Smooth muscle cell (in vitro differentiated cells): Measurements from ENCODE around the gene CTCF. TPM values are rescaled to one million over a fixed set of nuclear protein-coding genes. Genes with fewer than 3 reads are reported as not detected.
A peak's percentile ranks its signal among the peaks of the same experiment; 100 is the strongest.

ENCODE experiments used
- DNase-seq: peaks from one replicate; lab custom pipeline; 2025; ENCODE audit not compliant: unreplicated experiment; lab: John Stamatoyannopoulos, UW
- H2AFZ ChIP-seq: fragments of 200-600 bp; sonication (generic); 2 replicates; pipeline ENCODE4 v1.6.0; 2016; ENCODE audit warnings: antibody characterized with exemption, low read depth, mild to moderate bottlenecking
- H3F3A ChIP-seq: fragments of 200-600 bp; sonication (generic); 2 replicates; pipeline ENCODE4 v1.6.0; 2017; ENCODE audit warnings: antibody characterized with exemption, low read depth
- H3K27ac ChIP-seq: fragments of 200-600 bp; sonication (generic); 2 replicates; pipeline ENCODE4 v1.5.1; 2016; ENCODE audit warnings: low read depth, mild to moderate bottlenecking
- H3K27me3 ChIP-seq: fragments of 200-600 bp; sonication (generic); 2 replicates; pipeline ENCODE4 v1.6.1; 2016; ENCODE audit warnings: low read depth, mild to moderate bottlenecking
- H3K36me3 ChIP-seq: fragments of 200-600 bp; sonication (generic); 2 replicates; pipeline ENCODE4 v1.5.1; 2016; ENCODE audit warnings: low read depth
- H3K4me1 ChIP-seq: fragments of 200-600 bp; sonication (generic); 2 replicates; pipeline ENCODE4 v1.5.1; 2016; ENCODE audit warnings: low read depth
- H3K4me2 ChIP-seq: fragments of 200-600 bp; sonication (generic); 2 replicates; pipeline ENCODE4 v1.6.0; 2016; ENCODE audit warnings: mild to moderate bottlenecking
- H3K4me3 ChIP-seq: fragments of 200-600 bp; sonication (generic); 2 replicates; pipeline ENCODE4 v1.5.1; 2016; ENCODE audit warnings: mild to moderate bottlenecking
- H3K79me2 ChIP-seq: fragments of 200-600 bp; sonication (generic); 2 replicates; pipeline ENCODE4 v1.6.0; 2016; ENCODE audit warnings: low read depth, mild to moderate bottlenecking
- H3K9ac ChIP-seq: fragments of 200-600 bp; sonication (generic); 2 replicates; pipeline ENCODE4 v1.6.0; 2016; ENCODE audit warnings: low read depth
- H3K9me3 ChIP-seq: fragments of 200-600 bp; sonication (generic); replicated peaks from 2 replicates; pipeline ENCODE4 v1.5.1; 2016; ENCODE audit warnings: low read depth
- H4K20me1 ChIP-seq: fragments of 200-600 bp; sonication (generic); 2 replicates; pipeline ENCODE4 v1.6.0; 2016; ENCODE audit warnings: low read depth
- CTCF ChIP-seq: fragments of 200-600 bp; sonication (generic); IDR thresholded peaks from 2 replicates; pipeline ENCODE4 v1.5.1; 2017; ENCODE audit warnings: borderline replicate concordance, mild to moderate bottlenecking, antibody characterized with exemption; ENCODE audit not compliant: insufficient read depth, poor library complexity, severe bottlenecking
- WGBS: methylation state at CpG from one replicate; pipeline ENCODE4 v1.1.7; 2016; ENCODE audit warnings: low lambda C conversion rate; 5-methylcytosine and 5-hydroxymethylcytosine counted together
- polyA plus RNA-seq: library from polyadenylated mRNA; unstranded; fragments of >200 nt; fragmentation: Nextera tagmentation; extraction: Ambion mirVana; gene quantifications from 2 replicates; pipeline ENCODE4 v1.2.1, GENCODE V29; 2016
- total RNA-seq: library from RNA; depleted of rRNA; stranded (reverse); fragments of >200 nt; gene quantifications from 2 replicates; pipeline ENCODE4 v1.2.3, GENCODE V29; 2014

The CTCF gene
- total and polyA plus RNA-seq, 2 experiments from 2014 or later = 28.4 to 32.4 TPM

GRCh38 chr16:67571464-67571863 is 9.1 kb downstream of the CTCF start:
- peaks cover 98% of the 10 kb centered on the region for H4K20me1 ChIP-seq
- no peak for TF ChIP-seq CTCF
- no peaks in the 10 kb centered on the region for H3K4me1 ChIP-seq
- H3K27me3 ChIP-seq = no peaks in the 10 kb centered on the region
- peaks cover 88% of the 10 kb centered on the region for H3K79me2 ChIP-seq
- peak overlapping the region; percentile 83 for H3K27ac ChIP-seq
- WGBS = 96% methylated on average over 2 of the region's 2 CpGs
- no peak overlapping the region for H3K4me3 ChIP-seq
- peaks cover 3% of the 10 kb centered on the region for H3K36me3 ChIP-seq
- no peak for DNase-seq
- H3K4me2 ChIP-seq = peak overlapping the region; percentile 41
- H3F3A ChIP-seq = peaks cover 10% of the 10 kb centered on the region
- H3K9me3 ChIP-seq = no peaks in the 10 kb centered on the region
- no peak overlapping the region for H2AFZ ChIP-seq
- peak overlapping the region; percentile 4 for H3K9ac ChIP-seq

- no peak overlapping the region for H2AFZ ChIP-seq
- H3K9me3 ChIP-seq = no peaks in the 10 kb centered on the region
- peak overlapping the region; percentile 41 for H3K4me2 ChIP-seq
- peaks cover 3% of the 10 kb centered on the region for H3K36me3 ChIP-seq
- 68% methylated on average over 4 of the region's 4 CpGs for WGBS
- peak overlapping the region; percentile 83 for H3K27ac ChIP-seq
- H4K20me1 ChIP-seq = peaks cover 98% of the 10 kb centered on the region
- peaks cover 10% of the 10 kb centered on the region for H3F3A ChIP-seq
- no peak for TF ChIP-seq CTCF
- no peaks in the 10 kb centered on the region for H3K4me1 ChIP-seq
- no peak overlapping the region for H3K4me3 ChIP-seq
- DNase-seq = no peak
- H3K27me3 ChIP-seq = no peaks in the 10 kb centered on the region
- H3K9ac ChIP-seq = peak overlapping the region; percentile 4
- peaks cover 86% of the 10 kb centered on the region for H3K79me2 ChIP-seq
Measured at GRCh38 chr16:67571981-67572431, 9.7 kb downstream of the CTCF start.

- peaks cover 90% of the 10 kb centered on the region for H3K79me2 ChIP-seq
- no peak overlapping the region for H3K4me2 ChIP-seq
- no peaks in the 10 kb centered on the region for H3K27me3 ChIP-seq
- 97% methylated on average over 4 of the region's 4 CpGs for WGBS
- peaks cover 95% of the 10 kb centered on the region for H4K20me1 ChIP-seq
- no peaks in the 10 kb centered on the region for H3K36me3 ChIP-seq
- no peak overlapping the region for H2AFZ ChIP-seq
- no peaks in the 10 kb centered on the region for H3K9me3 ChIP-seq
- H3K4me1 ChIP-seq = no peaks in the 10 kb centered on the region
- H3K9ac ChIP-seq = no peak overlapping the region
- DNase-seq = no peak
- H3K4me3 ChIP-seq = no peak overlapping the region
- no peak overlapping the region for H3K27ac ChIP-seq
- no peak for TF ChIP-seq CTCF
- no peaks in the 10 kb centered on the region for H3F3A ChIP-seq
Measured at GRCh38 chr16:67579686-67580085, 17.4 kb downstream of the CTCF start.

GRCh38 chr16:67580202-67580601 is 17.9 kb downstream of the CTCF start:
- Histone ChIP-seq H2AFZ (no peak overlapping the region), H3K9ac (no peak overlapping the region), H3K27me3 (no peaks in the 10 kb centered on the region), H3K9me3 (no peaks in the 10 kb centered on the region), H3K4me3 (no peak overlapping the region), H3K4me1 (no peaks in the 10 kb centered on the region), H4K20me1 (peaks cover 95% of the 10 kb centered on the region), H3K4me2 (no peak overlapping the region), H3F3A (no peaks in the 10 kb centered on the region), H3K36me3 (no peaks in the 10 kb centered on the region), H3K79me2 (peaks cover 90% of the 10 kb centered on the region), H3K27ac (no peak overlapping the region)
- WGBS = 95% methylated on average over 4 of the region's 4 CpGs
- no peak for TF ChIP-seq CTCF
- DNase-seq = no peak
